HG02759 (cell line): ENCODE data around the gene ANKRD7.

ENCODE experiments used
- ATAC-seq: cut with Tn5 transposase; IDR thresholded peaks from one replicate; pipeline ENCODE4 v1.9.1; 2021; ENCODE audit warnings: mild to moderate bottlenecking, moderate library complexity; ENCODE audit not compliant: unreplicated experiment

ANKRD7 gene, protein sequence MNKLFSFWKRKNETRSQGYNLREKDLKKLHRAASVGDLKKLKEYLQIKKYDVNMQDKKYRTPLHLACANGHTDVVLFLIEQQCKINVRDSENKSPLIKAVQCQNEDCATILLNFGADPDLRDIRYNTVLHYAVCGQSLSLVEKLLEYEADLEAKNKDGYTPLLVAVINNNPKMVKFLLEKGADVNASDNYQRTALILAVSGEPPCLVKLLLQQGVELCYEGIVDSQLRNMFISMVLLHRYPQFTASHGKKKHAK

DNA sequence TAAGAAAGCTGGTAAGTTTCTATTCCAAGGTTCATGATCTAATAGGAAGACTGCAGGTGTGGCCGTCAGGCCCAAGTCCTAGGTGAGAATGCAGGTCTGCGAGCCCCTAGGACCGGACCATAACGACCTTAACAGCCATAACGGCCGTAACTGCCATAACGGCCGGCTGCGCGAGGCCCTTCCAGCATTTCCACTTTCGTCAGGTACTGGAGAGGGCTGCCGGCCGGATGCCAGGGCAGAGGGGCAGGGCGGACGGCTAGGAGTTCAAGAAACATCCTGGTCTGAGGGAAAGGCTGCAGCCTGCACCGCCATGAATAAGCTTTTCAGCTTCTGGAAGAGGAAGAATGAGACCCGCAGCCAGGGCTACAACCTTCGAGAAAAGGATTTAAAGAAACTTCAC is at the start of gene ANKRD7:
Gene ANKRD7 (plus strand): TSS at position 184 of the 400 bp plus-strand sequence. CDS start 127 bp downstream, at position 311.
- ATAC-seq, result no peak

DNA sequence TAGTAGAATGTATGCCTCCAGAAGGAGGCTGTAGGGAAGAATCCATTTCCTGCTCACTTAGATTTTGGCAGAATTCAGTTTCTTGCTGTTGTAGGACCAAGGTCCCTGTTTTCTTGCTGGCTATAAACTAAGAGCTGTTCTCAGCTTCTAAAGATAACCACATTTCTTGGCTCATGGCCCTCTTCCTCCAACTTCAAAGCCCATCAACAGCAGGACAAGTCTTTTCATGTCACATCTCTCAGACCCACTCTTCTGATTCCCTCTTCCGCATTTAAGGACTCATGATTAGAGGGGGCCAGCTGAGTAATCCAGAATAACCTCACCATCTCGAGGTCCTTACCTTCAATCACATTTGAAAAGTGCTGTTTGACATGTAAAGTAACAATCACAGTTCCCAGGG is 48.8 kb upstream of the ANKRD7 start:
- no peak for ATAC-seq

DNA sequence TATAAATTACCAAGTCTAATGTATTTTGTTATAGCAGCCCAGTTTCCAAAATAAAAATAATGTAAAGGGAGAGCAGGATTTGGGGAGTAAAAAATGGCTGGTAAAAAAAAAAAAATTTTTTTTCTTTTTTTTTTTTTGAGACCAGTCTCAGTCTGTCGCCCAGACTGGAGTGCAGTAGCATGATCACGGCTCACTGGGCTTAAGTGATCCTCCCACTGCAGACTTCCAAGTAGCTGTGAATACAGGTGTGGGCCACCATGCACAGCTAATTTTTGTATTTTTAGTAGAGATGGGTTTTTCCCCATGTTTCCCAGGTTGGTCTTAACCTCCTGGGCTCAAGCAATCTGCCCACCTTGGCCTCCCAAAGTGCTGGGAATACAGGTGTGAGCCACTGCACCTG is 45.3 kb upstream of the ANKRD7 start:
- ATAC-seq, result no peak

DNA sequence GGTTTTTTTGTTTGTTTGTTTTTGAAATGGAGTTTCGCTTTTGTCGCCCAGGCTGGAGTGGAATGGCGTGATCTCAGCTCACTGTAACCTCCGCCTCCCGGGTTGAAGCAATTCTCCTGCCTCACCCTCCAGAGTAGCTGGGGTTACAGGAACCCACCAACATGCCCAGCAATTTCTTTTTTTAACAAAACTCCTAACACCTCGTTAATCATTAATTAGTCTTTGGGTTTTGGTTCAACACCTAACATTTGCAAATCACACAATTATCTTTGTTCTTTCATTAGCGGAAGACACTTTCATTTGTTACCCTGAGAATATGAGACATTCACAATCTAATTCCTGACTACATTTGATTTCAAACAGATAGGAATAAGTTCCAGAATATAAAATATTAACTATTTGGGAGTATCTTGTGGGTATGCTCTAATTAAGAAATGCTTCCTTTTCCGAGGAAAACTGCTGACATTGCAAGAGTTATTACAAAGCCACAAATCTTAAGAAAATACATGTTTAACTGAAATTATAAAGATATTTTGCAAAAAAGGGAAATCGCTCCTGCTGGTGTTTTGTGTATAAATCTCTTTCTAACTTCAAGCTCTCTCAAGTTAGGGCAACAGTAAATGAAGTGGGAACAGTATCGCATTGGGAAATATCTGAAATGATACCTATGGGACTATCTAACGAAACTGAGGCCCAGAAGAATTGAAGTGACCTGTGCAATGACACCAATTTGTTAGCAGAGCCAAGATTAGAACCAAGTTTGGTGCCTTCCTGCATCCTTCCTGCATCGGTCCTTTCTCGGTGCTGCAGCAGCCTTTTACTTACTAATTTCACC is 41.7 kb upstream of the ANKRD7 start:
- no peak for ATAC-seq

DNA sequence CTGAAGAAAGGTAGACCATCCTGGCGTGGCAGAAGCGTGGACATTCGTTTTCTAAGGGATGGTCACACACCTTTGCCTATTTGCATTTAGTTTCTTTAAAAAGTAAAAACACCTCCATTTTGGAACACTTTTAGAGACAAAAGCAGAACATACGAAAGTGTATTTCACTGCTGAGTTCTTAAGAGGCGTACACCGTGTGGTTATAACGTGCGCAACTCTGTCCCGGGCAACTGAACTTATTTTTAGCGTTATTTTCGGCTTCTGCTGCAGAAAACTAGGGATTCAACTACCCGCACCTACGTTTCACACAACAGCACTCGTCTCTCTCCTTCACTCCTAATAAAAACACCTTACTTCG is 41.1 kb upstream of the ANKRD7 start:
- peak; percentile 1 for ATAC-seq

DNA sequence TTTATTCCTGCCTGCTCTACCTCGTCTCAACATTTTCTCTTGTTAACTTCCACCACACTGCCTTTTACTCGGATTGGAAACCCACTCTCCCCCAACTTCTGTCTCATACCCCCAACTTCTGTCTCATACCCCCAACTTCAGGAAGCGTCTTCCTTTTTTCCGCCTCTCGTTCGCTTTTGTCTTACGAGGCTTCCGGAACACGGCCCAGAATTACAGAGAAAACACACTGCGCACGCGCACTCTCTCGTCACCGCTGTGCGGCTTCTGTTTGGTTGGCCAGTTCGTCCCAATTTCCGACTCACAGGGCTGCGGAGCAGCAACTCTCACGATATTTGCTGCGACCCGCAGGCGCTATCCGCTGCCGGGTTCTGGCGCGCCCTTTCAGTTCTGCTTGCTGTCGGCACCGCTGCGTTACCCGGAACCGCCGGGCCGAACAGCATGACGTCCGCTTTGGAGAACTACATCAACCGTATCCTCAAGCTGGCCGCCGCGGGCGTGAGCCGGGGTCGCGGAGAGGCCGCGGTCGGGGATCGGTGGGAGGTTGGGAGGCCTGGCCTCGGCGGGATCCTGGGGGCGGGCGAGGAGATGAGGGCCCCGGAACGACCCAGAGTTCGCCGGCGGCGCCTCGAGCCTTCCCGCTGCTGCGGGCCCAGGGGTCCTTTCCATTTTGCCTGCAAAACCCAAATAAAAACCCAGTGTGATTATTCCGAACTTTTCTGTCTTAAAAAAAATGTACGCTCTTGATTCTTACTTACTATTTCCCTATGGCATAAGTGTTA is 40.5 kb upstream of the ANKRD7 start, which contains the start of gene LSM8:
Gene LSM8 (plus strand): TSS at position 379 of the 779 bp plus-strand sequence. CDS start 60 bp downstream, at position 439.
- peak; percentile 99 for ATAC-seq

DNA sequence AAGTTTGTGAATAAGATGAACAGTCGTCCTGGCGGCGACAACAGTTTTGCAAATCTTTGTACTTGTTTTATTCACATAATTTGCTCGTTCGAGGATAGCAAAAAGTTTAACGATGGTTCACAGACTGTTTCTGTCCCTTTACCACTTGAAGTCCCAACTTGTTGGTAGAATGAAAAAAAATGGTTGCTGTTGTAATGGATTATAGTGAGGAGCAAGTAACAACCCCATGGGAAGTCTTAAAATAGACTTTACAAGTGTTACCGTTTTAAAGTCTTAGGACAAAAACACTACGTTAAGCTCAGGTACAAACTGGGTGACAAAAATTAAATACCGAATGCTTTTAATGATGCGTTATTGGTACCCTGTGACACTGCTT is 40.0 kb upstream of the ANKRD7 start:
- no peak for ATAC-seq

DNA sequence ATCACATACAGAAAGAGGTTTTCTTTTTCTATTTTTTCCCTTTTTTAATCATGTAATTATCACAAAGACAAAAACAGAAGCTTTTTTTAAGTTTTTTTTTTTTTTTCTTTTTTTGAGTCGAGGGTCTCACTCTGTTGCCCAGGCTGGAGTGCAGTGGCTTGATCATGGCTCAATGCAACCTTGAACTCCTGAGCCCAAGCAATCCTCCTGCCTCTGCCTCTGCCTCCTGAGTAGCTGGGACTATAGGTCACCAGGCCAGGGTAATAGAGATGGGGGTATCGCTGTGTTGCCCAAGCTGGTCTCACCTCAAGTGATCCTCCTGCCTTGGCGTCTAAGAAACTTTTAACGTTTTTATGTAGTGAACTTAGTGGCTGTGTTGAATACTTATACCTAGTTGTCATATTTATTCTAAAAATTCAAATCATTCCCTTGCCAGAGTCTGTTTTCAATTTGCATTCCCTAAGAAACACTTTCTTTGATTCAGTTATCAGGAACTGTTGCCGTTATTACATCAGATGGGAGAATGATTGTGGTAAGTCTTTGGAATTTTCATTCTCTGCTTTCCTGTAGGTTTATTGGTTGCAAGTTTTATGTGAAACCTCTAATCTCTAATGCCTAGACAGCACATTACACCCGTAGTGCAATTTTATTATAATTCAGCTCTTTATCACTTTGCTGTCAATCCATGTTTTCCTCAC is 39.2 kb upstream of the ANKRD7 start:
- no peak for ATAC-seq

DNA sequence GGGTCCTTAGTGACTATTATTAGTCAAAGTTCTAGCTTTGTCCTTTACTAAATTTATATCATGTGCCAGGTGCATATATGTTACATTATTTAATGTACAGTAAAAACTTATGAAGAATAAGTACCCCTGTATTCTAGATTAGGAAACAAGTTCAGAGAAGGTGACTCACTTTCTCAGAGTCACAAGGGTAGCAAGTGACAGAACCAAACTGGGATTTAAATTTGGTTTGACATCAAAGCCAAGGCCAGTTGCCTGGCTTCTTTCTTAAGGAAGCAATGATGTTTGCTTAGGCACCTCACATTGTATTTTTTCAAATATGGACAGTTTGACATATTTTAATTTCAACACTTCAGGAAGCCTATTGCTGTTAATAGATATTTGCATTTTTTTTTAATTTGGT is 38.0 kb upstream of the ANKRD7 start:
- ATAC-seq, result no peak

DNA sequence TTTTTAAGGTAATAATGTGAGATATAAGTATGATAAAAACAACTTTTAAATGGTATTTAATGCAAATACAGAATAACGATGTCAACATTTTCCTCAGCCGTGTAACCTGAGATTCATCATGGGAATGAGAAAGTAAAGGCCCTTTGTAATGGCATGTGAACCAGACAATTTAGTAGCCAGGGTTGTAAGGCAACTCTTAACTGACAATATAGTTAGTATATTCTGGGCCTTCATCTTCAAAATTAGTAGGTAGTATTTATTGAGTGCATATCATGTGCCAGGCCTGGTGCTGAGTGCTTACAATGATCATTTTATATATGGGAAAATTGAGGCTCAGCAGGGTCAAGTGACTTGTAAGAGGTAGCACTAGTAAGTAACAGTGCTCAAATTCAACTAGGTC is 29.9 kb upstream of the ANKRD7 start:
- ATAC-seq, result no peak

DNA sequence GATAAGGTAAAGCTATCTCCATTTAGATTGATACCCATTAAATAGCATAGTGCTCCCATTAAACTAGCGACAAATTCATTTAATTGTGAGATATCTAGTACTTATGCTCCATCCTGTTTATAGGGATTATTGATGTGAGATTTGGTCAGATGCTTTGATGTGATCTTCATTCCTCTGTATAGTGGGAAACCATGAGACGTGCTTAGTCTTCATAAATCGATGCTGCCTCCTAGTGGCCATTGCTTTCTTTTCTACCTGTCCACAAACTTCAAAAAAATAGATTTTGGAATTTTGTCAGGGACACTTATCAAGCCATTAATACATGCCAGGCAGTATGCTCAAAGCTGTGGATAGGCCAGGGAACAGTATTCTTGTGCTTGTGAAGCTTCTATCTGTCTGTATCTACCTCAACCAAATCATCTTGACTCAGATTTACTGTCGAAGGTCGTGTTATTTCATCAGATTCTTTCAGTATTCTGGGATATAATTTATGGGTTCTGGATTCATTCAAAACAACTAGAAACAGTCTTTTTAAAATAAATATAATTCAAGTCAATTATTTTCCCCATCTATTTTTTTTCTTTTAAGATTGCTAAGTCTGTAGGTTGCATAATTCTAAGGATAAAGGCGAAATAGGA is 28.5 kb upstream of the ANKRD7 start:
- peak; percentile 75 for ATAC-seq

DNA sequence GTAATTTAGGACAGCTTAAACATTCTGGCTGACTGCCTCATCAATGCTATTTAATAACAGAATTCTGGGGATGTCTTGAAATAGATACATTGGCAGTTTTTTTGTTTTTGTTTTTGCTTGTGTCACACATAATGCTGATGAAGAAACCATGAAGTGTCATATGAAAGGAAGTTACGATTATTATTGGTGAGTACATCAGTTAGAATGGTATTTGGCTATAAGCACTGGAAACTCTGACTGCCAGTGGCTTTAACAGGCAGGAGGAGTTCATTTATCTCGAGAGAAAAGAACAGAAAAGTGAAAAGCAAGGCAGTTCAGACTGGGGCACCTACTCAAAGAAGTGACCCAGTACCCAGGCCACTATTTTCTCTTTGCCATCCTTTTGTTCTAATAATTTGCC is 22.4 kb upstream of the ANKRD7 start:
- no peak for ATAC-seq

DNA sequence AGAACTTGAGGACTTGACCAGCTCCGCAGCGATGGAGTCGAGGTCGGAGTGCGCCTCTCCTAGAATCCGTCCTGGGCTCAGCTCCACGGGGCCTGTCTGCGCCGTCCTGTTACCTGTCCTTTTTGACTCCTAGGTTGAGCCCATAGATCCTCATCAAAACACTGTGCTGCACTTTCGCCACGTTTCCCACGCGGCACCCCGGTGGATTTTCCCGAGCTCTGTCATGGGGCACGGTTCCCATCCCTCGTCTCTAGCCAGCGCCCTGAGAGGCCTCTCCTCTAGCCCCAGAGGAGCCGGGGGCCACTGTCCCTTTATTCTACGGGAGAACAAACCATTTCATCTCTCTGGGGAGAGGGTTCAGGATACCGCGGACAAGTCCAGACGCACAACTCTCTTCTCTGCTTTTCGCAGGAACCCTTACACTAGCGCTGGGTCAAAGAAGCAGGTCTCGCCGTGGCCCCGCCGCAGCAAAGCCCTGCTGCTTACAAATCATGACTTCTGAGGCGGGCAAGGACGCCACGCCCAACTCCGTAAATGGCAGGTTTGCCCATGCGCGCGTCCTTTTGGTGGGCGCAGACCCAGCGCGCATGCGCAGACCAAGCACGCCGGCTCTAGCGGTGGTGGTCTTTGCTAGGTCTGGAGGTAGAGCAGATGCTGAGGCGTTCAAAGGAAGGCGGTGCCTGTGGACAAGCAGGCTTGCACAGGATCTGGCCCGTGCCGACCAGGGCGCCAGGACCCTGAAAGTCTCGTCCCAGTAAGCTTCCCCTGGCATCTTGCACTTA is 10.3 kb upstream of the ANKRD7 start:
- ATAC-seq, result peak; percentile 96

DNA sequence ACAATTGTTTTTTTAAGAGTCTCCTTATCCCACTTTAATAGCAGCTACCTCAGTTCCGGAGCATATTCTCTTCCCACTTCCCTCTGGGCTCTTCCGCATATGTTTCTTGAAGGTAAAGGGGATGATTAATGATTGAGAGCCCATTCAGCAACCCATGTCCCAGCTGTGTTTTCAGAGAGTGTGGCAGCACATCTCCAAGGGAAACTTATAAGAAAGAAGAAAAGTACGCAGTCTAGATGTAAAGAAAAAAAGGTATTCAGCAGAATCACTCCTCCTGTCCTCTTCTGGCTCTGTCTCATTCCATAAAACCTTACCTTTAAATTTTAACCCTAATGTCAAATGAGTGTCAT is 9.7 kb upstream of the ANKRD7 start:
- ATAC-seq, result peak; percentile 17

DNA sequence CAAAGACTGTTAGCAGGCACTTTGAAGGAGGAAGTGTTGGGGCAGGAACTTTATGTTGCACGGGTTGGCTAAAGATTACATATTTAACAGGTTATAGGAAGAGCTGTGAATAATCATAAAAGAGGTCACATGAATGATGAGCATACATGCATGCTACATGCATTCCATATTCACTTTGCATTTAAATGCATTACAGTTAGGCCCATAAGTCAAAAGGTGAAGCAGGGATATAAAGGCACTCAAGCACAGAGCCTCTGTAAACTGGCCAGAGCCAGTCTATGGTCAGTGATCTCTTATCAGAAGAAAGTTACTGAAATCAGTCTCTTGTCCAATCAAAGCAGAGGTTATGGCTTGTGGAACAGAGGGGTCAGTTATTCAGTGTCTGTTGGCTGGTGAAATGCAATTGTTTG is 7.3 kb upstream of the ANKRD7 start:
- ATAC-seq, result no peak

DNA sequence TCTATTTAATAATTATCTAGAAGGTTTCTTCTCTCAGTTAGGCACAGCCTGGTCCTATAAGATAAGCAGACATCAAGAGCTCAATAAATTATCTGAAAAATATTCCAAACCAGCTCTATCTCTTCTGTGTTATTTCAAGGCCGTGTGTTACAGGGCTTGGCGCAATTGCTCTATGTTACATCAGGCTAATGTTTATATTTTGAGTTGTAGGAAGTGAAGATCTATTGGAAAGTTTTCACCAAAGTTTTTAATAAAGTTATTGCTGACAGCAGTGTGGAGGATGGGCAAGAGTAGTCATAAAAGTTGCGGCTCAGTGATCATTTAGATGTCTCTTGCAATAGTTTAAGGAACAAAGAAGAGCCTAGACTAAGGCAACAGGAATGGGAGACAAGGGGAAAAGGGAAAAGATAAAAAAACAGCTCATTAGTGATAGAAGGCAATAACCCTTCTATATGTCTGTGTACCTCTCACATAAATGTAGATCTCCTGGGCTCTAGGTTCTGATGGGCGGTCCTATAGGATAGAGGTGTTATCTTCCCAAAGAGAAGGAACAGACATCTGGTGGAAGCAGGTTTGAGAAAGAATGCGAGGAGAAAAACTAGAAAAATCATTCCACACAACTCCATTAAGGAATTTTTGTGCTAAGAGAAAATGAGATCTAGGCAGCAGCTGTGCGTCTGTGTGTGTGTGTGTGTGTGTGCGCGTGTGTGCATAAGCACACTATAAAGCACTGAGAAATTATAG is 5.9 kb upstream of the ANKRD7 start:
- ATAC-seq, result no peak

DNA sequence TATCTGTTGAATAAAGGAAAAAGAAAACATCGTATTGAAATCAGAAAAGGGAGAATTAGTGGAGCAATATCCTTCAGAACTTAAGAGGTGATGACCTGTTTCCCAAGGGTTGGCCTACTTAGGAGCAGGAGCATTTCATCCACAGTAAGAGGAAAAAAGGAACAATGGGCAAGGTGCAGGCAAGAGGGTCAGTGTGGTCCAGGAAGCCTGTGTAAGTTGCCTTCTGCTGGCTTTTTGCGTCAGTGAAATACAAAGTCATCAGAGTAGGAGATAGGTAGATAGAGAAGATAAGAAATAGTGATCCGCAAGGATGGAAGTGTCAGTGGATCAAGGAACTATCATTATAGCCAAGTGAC is 5.4 kb upstream of the ANKRD7 start:
- ATAC-seq, result no peak

DNA sequence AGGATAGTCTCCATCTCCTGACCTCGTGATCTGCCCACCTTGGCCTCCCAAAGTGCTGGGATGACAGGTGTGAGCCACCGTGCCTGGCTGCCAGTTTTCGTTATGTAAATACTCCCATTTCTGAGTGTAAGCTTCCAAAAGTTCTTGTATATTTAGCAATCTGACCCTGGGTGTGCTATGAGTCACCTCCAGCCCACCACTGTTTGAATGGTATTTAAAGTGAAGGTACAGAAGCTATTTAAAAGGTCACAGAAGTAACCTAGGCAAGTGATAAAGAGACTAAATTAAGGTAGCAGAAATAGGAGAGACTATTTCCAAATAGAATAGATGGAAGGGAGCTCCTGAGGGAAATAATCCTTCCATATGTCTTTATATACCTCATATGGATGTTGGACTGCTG is 3.9 kb upstream of the ANKRD7 start:
- no peak for ATAC-seq

DNA sequence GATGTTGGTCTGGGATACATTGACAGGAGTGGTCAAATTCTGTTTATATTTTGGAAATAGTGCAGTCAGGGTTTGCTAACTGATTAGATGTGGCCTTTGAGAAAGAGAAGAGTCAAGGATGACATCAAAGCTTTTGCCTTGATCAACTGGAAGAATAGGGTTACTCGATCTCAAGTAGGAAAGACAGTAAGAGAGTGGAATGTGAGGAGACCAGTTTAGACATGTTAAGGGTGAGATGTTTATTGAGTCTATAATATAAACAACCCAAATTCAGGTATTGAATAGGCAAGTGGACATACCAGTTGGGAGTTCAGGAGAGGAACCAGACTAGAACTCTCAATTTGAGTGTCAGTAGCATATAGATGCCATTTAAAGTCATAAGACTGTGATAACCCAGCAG is 1.9 kb upstream of the ANKRD7 start:
- no peak for ATAC-seq
